Gastrocnemius medialis (tissue), 4 donors: ENCODE results near the gene GRIA1. TPM values are rescaled to one million over a fixed set of nuclear protein-coding genes. Genes with fewer than 3 reads are reported as not detected.

ENCODE experiments used
- ATAC-seq, 2 donors: fragments of 150-250 bp; one replicate each; pipeline ENCODE4 v1.9.1; 2016
- DNase-seq, 2 donors: peaks; one replicate each; pipeline ENCODE4 v3.0.0-alpha.2; 2019
- H3K27ac ChIP-seq, 4 donors: fragments of 200-600 bp; sonication (generic); 1 replicate in 1 of 4; 2 replicates in 3 of 4; pipeline ENCODE4 v1.5.1; 2016 to 2018; ENCODE audit warnings: mild to moderate bottlenecking in 2 of 4, moderate library complexity in 1 of 4
- H3K27me3 ChIP-seq, 3 donors: fragments of 200-600 bp; sonication (generic) in 2 of 3; 1 replicate in 1 of 3; 2 replicates in 2 of 3; pipeline versions ENCODE4 v1.5.1 to v1.6.0; 2016 to 2019; ENCODE audit warnings: mild to moderate bottlenecking in 1 of 3, moderate library complexity in 1 of 3
- H3K36me3 ChIP-seq, 2 donors: fragments of 200-600 bp; sonication (generic) in 1 of 2; one replicate each; pipeline ENCODE4 v1.5.1; 2017 to 2018
- H3K4me1 ChIP-seq, 2 donors: fragments of 200-600 bp; sonication (generic) in 1 of 2; one replicate each; pipeline ENCODE4 v1.5.1; 2016 to 2017; ENCODE audit warnings: mild to moderate bottlenecking in 2 of 2
- H3K4me3 ChIP-seq, 4 donors: fragments of 200-600 bp; sonication (generic) in 3 of 4; 1 replicate in 1 of 4; 2 replicates in 3 of 4; pipeline ENCODE4 v1.5.1; 2016 to 2019; ENCODE audit warnings: mild to moderate bottlenecking in 2 of 4
- H3K9me3 ChIP-seq, 3 donors: fragments of 200-600 bp; sonication (generic) in 2 of 3; 1 replicate in 1 of 3; 2 replicates in 2 of 3; pipeline ENCODE4 v1.5.1; 2016 to 2019
- CTCF ChIP-seq, 5 experiments: fragments of 450-650 bp in 3 of 5; fragments of 200-600 bp in 2 of 5; sonication (generic) in 2 of 5; IDR thresholded peaks in 4 of 5; conservative IDR thresholded peaks in 1 of 5; 1 replicate in 4 of 5; 2 replicates in 1 of 5; pipeline ENCODE4 v1.5.1; 2016 to 2019; ENCODE audit warnings: antibody characterized with exemption in 5 of 5, mild to moderate bottlenecking in 3 of 5, moderate library complexity in 3 of 5
- POLR2A ChIP-seq, 2 donors: fragments of 450-650 bp; IDR thresholded peaks; one replicate each; pipeline ENCODE4 v1.6.1; 2017; ENCODE audit warnings: antibody characterized with exemption in 2 of 2, mild to moderate bottlenecking in 2 of 2, moderate library complexity in 2 of 2
- in situ Hi-C, 4 donors: fragments of 200-750 bp; cut with MboI; loops; one replicate each; pipeline versions ENCODE4 v1.15.0 to v1.8.0; 2017; ENCODE audit warnings: low sequenced_read_pairs in 4 of 4
- intact Hi-C: fragments of 100-400 bp; cut with DNase I; formaldehyde crosslinking; loops from one replicate; pipeline ENCODE4 v1.15.1; 2023; ENCODE audit warnings: low total_unique reads
- total RNA-seq, 4 donors: library from RNA; depleted of rRNA; stranded (reverse); fragments of >200 nt; gene quantifications; one replicate each; pipeline versions ENCODE4 v1.1.0 to v1.2.3, GENCODE V29; 2016

The GRIA1 gene
- total RNA-seq, 4 donors from 2014 or later, result 0.18 to 0.46 TPM; not detected in 2

- H3K9me3 ChIP-seq, result no peaks in the 10 kb centered on the region
- intact Hi-C loops, result no loop called here
- no peak overlapping the region for H3K4me3 ChIP-seq
- no peak for ATAC-seq
- H3K27ac ChIP-seq, result no peak overlapping the region
- in situ Hi-C loops, result loop anchor here in 1 of 4 donors (25.0 kb wide), 1 partner anchor 441 kb away; no protein-coding TSS in a partner anchor
- H3K27me3 ChIP-seq, result no peaks in the 10 kb centered on the region
- TF ChIP-seq POLR2A (IDR thresholded peaks at IDR 0.05) (no peak), CTCF (IDR thresholded peaks at IDR 0.05 in 4 of 5, conservative IDR thresholded peaks at IDR 0.05 in 1 of 5) (no peak)
- H3K4me1 ChIP-seq, result no peaks in the 10 kb centered on the region
- no peaks in the 10 kb centered on the region for H3K36me3 ChIP-seq
- DNase-seq, result no peak
These were observed 30.5 kb downstream of the GRIA1 start for GRCh38 chr5:153520952-153521351.

GRCh38 chr5:153523211-153523610 is 32.7 kb downstream of the GRIA1 start:
- no peak overlapping the region for H3K4me3 ChIP-seq
- H3K27ac ChIP-seq, result no peak overlapping the region
- in situ Hi-C loops (loop anchor here in 1 of 4 donors (25.0 kb wide), 1 partner anchor 439 kb away; no protein-coding TSS in a partner anchor), intact Hi-C loops (no loop called here)
- DNase-seq (no peak), ATAC-seq (no peak)
- H3K27me3 ChIP-seq, result no peaks in the 10 kb centered on the region
- no peaks in the 10 kb centered on the region for H3K9me3 ChIP-seq
- H3K36me3 ChIP-seq, result no peaks in the 10 kb centered on the region
- TF ChIP-seq POLR2A (IDR thresholded peaks at IDR 0.05), result no peak
- H3K4me1 ChIP-seq, result no peaks in the 10 kb centered on the region

GRCh38 chr5:153523831-153524230 is 33.4 kb downstream of the GRIA1 start:
- no peaks in the 10 kb centered on the region for H3K36me3 ChIP-seq
- H3K27ac ChIP-seq, result no peak overlapping the region
- no peaks in the 10 kb centered on the region for H3K27me3 ChIP-seq
- no peak for DNase-seq
- no peak for ATAC-seq
- no peak for TF ChIP-seq POLR2A (IDR thresholded peaks at IDR 0.05)
- no peak for TF ChIP-seq CTCF (IDR thresholded peaks at IDR 0.05 in 4 of 5, conservative IDR thresholded peaks at IDR 0.05 in 1 of 5)
- H3K4me1 ChIP-seq, result no peaks in the 10 kb centered on the region
- H3K4me3 ChIP-seq, result no peak overlapping the region
- in situ Hi-C loops (loop anchor here in 1 of 4 donors (25.0 kb wide), 1 partner anchor 438 kb away; no protein-coding TSS in a partner anchor), intact Hi-C loops (no loop called here)
- no peaks in the 10 kb centered on the region for H3K9me3 ChIP-seq

DNA sequence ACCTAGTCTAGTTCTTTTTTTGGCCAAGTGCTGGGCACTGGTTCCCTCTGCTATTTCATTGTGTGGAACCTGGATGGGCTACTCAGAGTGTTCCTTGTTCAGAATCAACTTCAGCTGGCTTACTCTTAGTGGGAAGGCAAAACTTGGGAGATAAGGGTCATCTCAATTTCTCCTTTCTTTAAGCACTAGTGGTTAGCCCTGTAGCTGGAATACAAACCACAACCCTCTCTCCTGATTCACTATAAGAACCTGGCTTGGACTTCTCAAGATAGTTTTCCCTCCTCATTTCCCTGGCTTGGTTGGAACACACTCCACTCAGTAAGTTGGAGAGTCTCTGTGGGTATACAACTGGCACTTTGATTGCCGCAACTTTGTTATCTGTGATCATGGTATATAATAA is 35.1 kb downstream of the GRIA1 start:
- Histone ChIP-seq H3K27ac (no peak overlapping the region), H3K9me3 (no peaks in the 10 kb centered on the region), H3K27me3 (no peaks in the 10 kb centered on the region), H3K4me3 (no peak overlapping the region), H3K4me1 (no peaks in the 10 kb centered on the region), H3K36me3 (no peaks in the 10 kb centered on the region)
- in situ Hi-C loops (no loop called here), intact Hi-C loops (no loop called here)
- no peak for TF ChIP-seq CTCF (IDR thresholded peaks at IDR 0.05 in 4 of 5, conservative IDR thresholded peaks at IDR 0.05 in 1 of 5)
- no peak for ATAC-seq
- no peak for DNase-seq

DNA sequence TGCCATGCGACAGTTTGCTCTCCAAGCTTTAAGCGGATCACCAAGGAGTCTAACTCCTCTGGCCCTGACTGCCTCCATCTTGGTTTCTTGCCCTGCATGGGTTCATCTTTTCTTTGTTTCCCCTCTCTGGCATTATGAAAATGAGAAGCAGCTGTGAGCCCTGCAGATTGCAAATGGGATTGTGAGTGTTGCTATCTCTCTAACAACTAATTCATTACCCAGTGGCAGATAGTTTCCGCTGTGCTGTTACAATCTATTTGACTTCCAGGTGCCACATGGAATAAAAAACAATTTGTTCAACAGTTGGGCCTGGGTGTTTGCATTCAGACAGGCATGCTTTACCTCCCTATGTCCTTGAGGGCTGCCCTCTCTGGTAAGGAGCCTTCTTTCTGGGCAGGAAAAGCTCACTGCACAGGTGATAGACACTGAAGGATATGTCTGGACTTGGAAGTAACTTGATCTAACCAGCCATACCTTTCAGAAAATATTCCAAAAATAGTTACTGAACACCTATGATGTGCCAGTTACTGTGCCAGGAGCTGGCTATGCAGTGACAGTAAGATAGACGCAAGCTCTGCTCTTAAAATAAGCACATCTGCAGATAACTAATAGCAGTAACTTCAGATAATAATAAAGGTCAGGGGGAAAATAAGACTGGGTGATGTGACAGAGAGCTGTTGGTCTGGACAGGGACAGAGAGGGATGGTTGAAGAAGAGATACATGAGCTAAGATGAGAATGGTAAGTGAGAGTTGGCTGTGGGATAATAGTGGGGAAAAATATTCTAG is 40.1 kb downstream of the GRIA1 start:
- intact Hi-C loops (no loop called here), in situ Hi-C loops (no loop called here)
- no peaks in the 10 kb centered on the region for H3K36me3 ChIP-seq
- H3K4me3 ChIP-seq, result no peak overlapping the region
- H3K9me3 ChIP-seq, result no peaks in the 10 kb centered on the region
- ATAC-seq (no peak), DNase-seq (no peak)
- H3K27me3 ChIP-seq, result no peaks in the 10 kb centered on the region
- H3K27ac ChIP-seq, result no peak overlapping the region
- H3K4me1 ChIP-seq, result no peaks in the 10 kb centered on the region
- TF ChIP-seq CTCF (IDR thresholded peaks at IDR 0.05 in 4 of 5, conservative IDR thresholded peaks at IDR 0.05 in 1 of 5) (no peak), POLR2A (IDR thresholded peaks at IDR 0.05) (no peak)
